Activated naive CD8-positive, alpha-beta T cell (primary cell): ENCODE data around the gene PTPN5.

ENCODE experiments used
- H3K27ac Mint-ChIP-seq: one replicate; pipeline ENCODE4 v1.8.0; 2021; ENCODE audit warnings: mixed read lengths
- H3K27me3 Mint-ChIP-seq: one replicate; pipeline ENCODE4 v1.8.0; 2021; ENCODE audit warnings: mixed read lengths
- H3K36me3 Mint-ChIP-seq: one replicate; pipeline ENCODE4 v1.8.0; 2021; ENCODE audit warnings: mixed read lengths
- H3K4me1 Mint-ChIP-seq: one replicate; pipeline ENCODE4 v1.8.0; 2021; ENCODE audit warnings: low read depth, mixed read lengths
- H3K4me3 Mint-ChIP-seq: one replicate; pipeline ENCODE4 v1.8.0; 2021; ENCODE audit warnings: mild to moderate bottlenecking, mixed read lengths
- H3K9me3 Mint-ChIP-seq: one replicate; pipeline ENCODE4 v1.8.0; 2021; ENCODE audit warnings: low read depth, mixed read lengths

PTPN5 gene

DNA sequence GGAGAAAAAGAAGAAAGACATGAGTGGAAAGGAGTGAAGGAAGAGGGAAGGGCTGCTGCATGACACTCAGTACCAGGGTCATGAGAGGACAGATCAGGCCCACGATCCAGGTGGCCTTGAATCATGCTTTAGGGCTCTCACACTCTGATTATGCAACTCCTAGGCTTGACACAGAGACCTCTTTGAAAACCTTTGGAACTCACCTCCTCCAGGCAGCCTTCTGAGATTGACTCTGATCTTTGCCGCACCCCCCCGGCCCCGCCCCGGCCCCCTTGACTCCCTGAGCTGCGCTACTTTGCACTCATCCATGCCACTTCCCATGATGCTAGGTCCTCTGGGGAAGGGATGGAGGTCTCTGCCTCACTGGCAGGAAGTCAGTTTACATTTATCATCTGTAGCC, 10.7 kb downstream of the PTPN5 start:
- H3K27me3 Mint-ChIP-seq = peaks cover 3% of the 10 kb centered on the region
- H3K9me3 Mint-ChIP-seq = peaks cover 5% of the 10 kb centered on the region
- no peak overlapping the region for H3K4me3 Mint-ChIP-seq

DNA sequence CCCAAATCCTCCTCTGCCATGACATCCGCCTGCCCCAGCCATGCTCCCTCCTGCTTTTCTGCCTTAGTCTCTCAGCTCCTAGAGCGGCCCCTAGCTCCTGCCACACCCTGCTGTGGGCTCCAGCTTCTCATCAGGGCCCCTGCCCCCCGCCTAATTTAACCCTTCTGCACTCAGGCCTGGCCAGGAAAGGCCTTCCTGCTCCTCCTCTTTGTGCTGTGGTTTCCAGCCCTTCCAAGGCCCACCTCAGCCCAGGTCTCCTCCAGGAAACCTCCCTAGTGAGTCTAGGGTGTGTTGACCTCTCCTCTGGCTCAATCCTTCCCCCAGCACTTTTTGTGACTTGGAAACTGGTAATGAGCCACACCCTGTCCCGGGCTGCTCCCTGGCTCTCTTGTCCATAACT, 11.3 kb downstream of the PTPN5 start:
- Mint-ChIP-seq H3K27ac (no peak overlapping the region), H3K4me1 (peaks cover 9% of the 10 kb centered on the region), H3K27me3 (peaks cover 3% of the 10 kb centered on the region), H3K9me3 (peaks cover 5% of the 10 kb centered on the region), H3K36me3 (no peaks in the 10 kb centered on the region), H3K4me3 (no peak overlapping the region)

More for the DNA sequence above, 10.7 kb downstream of the PTPN5 start:
- H3K36me3 Mint-ChIP-seq = no peaks in the 10 kb centered on the region
- H3K27ac Mint-ChIP-seq = no peak overlapping the region
- H3K4me1 Mint-ChIP-seq = peaks cover 9% of the 10 kb centered on the region

DNA sequence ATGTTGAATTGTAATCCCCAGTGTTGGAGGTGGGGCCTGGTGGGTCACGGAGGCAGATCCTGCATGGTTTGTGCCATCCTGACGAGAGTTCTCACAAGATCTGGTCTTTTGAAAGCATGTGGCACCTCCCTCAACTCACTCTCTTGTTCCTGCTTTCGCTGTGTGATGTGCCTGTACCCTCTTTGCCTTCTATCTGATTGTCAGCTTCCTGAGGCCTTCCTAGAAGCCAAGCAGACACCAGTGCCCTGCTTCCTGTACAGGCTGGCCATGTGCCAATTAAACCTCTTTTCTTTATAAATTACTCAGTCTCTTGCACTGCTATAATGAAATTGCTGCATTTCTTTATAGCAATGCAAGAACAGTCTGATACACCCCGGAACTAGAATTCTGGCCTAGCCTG, 13.1 kb downstream of the PTPN5 start:
- H3K27ac Mint-ChIP-seq = peak overlapping the region; percentile 5
- H3K36me3 Mint-ChIP-seq = no peaks in the 10 kb centered on the region
- no peak overlapping the region for H3K4me3 Mint-ChIP-seq
- peaks cover 5% of the 10 kb centered on the region for H3K9me3 Mint-ChIP-seq
- H3K27me3 Mint-ChIP-seq = no peaks in the 10 kb centered on the region
- H3K4me1 Mint-ChIP-seq = peaks cover 9% of the 10 kb centered on the region

DNA sequence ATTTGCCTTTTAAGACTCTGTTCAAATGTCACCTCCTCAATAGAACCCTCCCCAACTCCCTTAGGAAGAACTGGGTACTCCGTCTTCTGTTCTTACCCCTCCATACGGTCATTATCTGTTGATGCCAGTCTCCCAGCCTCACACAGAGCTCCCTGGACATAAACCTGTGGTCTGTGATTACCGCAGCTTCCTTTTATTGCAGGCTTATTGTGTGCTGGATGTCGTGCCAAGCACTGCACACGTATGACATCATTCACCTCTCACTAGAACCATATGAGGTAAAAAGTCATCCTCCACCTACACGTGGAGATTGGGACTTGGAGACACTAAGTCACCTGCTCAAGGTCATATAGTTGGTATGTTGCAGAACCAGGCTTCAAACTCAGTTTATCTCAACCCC, 15.3 kb downstream of the PTPN5 start:
- H3K4me3 Mint-ChIP-seq = no peak overlapping the region
- peaks cover 5% of the 10 kb centered on the region for H3K9me3 Mint-ChIP-seq
- H3K36me3 Mint-ChIP-seq = no peaks in the 10 kb centered on the region
- peaks cover 5% of the 10 kb centered on the region for H3K27me3 Mint-ChIP-seq
- peaks cover 9% of the 10 kb centered on the region for H3K4me1 Mint-ChIP-seq
- H3K27ac Mint-ChIP-seq = no peak overlapping the region

DNA sequence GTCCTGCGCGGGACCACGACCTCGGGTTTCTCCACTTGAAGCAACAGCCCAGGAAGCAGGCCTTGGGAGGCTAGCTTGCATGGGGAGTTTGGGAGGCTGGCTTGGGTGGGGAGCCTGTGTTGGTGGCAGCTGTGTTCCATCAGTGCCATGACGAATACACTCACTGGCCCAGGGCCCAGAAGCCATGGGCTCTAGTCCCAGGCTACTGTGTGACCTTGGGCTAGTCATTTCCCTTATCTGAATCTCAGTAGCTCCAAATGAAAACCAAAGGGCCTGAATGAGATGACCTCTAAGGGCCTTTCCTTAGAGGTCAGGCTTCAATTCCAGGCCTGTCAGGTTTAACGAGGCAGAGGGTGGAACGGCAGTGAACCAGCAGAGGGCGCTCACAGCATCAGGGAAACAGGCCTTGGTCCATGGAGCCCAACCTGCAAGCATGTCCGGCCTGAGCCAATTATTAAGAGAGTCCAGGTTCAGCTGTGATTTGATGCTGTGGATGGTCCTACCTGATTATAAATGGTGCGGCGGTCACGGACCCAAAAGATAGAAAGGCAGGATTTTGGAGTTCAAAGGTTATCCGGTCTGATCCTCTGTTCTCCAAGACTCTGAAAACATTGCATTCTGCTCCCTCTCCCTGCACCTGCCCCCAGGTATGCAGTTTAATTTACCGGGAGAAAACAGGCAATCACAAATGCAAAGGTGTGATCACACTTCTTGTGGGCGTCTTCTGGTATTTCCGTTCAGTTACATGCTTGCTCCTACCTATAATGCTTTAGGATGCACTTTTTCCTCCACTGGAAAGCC, 15.9 kb downstream of the PTPN5 start:
- Mint-ChIP-seq H3K9me3 (peaks cover 5% of the 10 kb centered on the region), H3K36me3 (no peaks in the 10 kb centered on the region), H3K4me1 (peaks cover 9% of the 10 kb centered on the region), H3K27me3 (peaks cover 8% of the 10 kb centered on the region), H3K4me3 (no peak overlapping the region), H3K27ac (no peak overlapping the region)

DNA sequence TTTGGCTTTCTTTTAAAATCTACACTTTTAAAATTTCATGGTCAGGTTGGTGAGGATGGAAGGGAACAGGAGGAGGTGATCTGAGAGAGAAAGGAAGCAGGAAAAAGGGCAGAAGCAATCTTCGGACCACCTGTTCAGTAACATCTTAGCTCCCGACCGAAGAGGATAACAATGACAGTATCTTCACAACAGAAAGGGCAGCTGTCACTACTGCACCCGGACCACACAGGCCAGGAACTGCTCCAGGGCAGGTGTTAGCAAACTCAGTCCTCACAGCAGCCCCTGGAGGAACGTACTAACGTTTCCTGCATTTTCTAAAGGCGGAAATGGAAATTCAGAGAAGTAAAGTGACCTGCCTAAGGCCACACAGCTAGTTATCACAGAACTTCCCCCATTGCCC, 16.8 kb downstream of the PTPN5 start:
- peaks cover 2% of the 10 kb centered on the region for H3K36me3 Mint-ChIP-seq

DNA sequence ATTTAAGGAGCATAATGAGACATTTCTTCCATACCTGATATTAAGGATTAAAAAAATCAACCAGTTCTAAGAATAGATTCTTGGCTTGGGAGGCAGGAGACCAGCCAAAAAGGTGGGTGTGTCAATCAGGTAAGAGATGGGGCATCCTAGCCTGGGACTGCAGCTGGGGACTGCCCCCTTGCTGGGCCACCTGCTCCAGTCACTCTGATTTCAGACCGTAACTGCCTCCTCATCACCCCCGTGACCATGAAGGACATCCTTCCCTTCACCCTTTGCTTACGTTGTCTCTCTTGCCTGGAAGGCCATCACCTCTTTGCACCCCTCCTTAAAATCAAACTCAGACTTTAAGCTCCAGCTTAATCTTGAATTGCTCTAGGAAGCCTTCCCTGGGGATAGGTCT, 17.9 kb downstream of the PTPN5 start:
- peaks cover 4% of the 10 kb centered on the region for H3K9me3 Mint-ChIP-seq
- peaks cover 2% of the 10 kb centered on the region for H3K36me3 Mint-ChIP-seq
- no peak overlapping the region for H3K27ac Mint-ChIP-seq
- H3K4me3 Mint-ChIP-seq = no peak overlapping the region
- peaks cover 10% of the 10 kb centered on the region for H3K27me3 Mint-ChIP-seq
- H3K4me1 Mint-ChIP-seq = peaks cover 7% of the 10 kb centered on the region

More for the DNA sequence above, 16.8 kb downstream of the PTPN5 start:
- H3K27me3 Mint-ChIP-seq = peaks cover 10% of the 10 kb centered on the region
- H3K27ac Mint-ChIP-seq = no peak overlapping the region
- peaks cover 5% of the 10 kb centered on the region for H3K9me3 Mint-ChIP-seq
- peaks cover 9% of the 10 kb centered on the region for H3K4me1 Mint-ChIP-seq
- no peak overlapping the region for H3K4me3 Mint-ChIP-seq

DNA sequence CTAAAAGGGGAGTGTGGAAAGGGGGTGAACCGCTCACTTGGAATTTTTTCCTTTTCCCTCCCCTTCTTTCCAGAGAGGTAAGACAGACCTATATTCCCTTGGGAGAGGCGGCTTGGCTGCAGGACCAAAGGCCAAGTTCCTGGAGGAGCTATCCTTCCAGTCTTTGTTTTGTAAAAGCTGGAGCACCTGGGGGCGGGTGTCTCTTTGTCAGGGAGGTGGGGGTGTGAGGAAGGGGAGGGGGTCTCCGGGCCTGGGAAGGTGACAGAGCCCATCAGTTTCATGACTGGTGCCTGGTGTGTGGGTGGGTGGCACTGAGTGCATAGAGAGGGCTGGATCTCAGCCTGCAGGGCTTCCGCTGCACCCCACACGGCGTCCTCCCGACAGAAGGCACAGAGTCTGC, 18.5 kb downstream of the PTPN5 start:
- Mint-ChIP-seq H3K27me3 (peaks cover 10% of the 10 kb centered on the region), H3K27ac (no peak overlapping the region), H3K36me3 (peaks cover 2% of the 10 kb centered on the region), H3K4me1 (peaks cover 5% of the 10 kb centered on the region), H3K4me3 (no peak overlapping the region), H3K9me3 (no peaks in the 10 kb centered on the region)

DNA sequence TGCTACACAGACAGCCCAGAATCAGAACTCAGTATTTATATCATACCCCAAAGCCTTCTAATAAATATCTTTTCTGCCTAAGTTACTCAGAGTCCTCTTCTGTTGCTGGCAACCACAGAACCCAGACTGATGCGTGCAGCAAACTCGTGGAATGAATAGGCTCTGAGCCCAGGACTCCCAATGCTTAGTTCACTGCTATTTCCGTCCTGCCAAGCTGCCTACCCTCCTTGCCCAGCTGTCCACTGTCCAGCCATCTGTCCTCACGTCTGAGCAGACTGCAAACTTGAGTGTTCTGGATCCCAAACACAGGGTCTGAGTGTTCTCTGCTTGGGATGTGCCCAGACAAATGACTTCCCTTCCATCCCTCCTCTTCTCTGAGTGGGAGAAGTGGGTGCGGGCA, 19.4 kb downstream of the PTPN5 start:
- Mint-ChIP-seq H3K27me3 (peaks cover 10% of the 10 kb centered on the region), H3K27ac (no peak overlapping the region), H3K4me1 (peaks cover 3% of the 10 kb centered on the region), H3K4me3 (no peak overlapping the region), H3K9me3 (no peaks in the 10 kb centered on the region), H3K36me3 (peaks cover 2% of the 10 kb centered on the region)

DNA sequence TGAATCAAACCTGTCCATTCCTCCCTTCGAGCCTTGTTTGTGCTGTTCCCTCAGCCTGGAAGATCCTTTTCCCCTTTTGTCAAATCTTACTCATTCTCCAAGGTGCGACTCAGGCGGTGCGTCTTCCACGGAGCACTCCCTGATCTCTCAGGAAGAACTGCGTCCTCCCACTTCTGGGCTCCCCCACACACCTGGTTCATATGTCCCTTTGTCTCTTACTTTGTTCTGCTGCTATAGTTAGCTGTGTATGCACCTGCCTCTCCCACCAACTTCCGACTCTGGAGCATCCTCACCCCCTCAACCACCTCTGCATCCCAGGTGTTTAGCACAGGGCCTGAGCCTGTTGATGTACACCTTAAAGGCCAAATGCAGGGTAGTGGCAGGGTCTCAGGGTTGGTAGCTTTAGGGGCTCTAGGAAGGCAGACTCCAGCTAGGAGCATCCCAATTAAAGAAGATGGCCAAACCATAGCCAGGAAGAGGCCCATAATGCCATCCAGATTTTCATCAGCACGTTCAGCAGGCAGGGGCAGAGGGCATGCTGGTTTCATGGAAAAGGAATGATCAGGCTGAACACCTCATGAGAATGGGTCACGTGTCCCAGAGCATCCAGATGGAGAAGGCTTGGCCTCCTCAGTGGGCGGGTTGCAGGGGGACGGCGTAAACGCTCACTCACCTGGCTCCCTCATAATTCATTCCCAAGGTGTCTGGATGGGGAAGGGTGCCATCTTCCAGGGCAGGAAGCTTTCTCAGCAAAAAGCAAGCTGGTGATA, 20.1 kb downstream of the PTPN5 start:
- Mint-ChIP-seq H3K27ac (no peak overlapping the region), H3K36me3 (peaks cover 2% of the 10 kb centered on the region), H3K27me3 (peaks cover 10% of the 10 kb centered on the region), H3K4me1 (peaks cover 3% of the 10 kb centered on the region), H3K4me3 (no peak overlapping the region), H3K9me3 (no peaks in the 10 kb centered on the region)

DNA sequence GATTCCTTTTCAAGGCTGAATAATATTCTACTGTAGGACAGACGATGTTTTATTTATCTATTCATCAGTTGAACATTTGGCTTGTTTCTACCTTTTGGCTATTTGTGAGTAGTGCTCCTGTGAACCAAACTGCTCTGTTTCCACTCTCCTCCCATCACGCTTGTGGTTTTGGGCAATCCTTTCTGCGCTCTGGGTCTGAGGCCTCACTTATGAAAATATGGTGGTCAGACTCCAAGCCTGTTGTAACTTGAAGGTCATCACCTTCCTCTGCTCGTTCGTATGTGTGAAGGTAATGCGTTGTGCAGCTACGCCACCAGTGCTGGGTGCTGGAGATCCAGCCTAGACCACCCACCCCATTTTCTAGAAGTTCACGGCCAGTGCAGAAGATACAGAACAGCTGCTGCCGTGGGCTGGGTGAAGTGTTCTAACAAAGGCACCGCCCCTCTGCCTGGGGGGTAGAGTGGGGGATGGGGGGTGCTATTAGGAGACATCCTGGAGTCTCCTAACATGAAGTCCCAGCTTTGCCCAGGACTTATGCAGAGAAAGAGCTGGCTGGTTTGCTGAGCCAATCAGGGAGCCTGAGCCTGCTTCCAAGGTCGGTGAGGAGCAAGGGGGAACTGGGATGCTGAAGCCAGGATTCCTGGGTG, 21.0 kb downstream of the PTPN5 start:
- Mint-ChIP-seq H3K9me3 (no peaks in the 10 kb centered on the region), H3K4me3 (no peak overlapping the region), H3K27me3 (peaks cover 12% of the 10 kb centered on the region), H3K27ac (no peak overlapping the region), H3K4me1 (peaks cover 3% of the 10 kb centered on the region), H3K36me3 (peaks cover 2% of the 10 kb centered on the region)

DNA sequence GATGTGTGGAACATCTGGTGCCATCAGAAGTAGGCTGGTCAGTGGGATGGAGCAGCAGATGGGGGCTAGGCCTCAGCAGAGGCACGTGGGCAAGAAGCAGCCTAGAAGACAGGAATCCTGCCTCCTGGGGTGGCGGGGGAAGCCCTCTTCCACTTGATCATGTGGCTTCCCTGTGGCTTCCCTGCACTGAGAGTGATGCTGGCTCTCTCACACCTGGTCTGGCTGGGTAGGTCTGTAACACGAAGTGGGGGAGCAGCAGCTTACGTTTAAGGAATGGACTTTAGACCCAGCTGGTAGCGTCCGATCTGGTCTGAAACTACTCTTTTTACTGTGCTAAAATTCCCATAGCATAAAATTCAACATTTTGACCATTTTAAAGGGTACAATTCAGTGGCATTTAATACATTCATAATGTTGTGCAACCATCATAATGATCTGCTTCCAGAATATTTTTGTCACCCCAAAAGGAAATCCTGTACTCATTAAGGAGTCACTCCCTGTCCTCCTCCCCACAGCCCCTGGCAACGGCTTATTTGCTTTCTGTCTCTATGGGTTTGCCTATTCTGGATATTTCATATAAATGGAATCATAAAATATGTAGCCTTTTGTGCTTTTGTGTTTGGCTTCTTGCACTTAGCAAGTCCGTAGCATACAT, 21.7 kb downstream of the PTPN5 start:
- Mint-ChIP-seq H3K4me3 (no peak overlapping the region), H3K36me3 (peaks cover 2% of the 10 kb centered on the region), H3K27me3 (peaks cover 12% of the 10 kb centered on the region), H3K9me3 (no peaks in the 10 kb centered on the region), H3K27ac (no peak overlapping the region), H3K4me1 (peaks cover 3% of the 10 kb centered on the region)

DNA sequence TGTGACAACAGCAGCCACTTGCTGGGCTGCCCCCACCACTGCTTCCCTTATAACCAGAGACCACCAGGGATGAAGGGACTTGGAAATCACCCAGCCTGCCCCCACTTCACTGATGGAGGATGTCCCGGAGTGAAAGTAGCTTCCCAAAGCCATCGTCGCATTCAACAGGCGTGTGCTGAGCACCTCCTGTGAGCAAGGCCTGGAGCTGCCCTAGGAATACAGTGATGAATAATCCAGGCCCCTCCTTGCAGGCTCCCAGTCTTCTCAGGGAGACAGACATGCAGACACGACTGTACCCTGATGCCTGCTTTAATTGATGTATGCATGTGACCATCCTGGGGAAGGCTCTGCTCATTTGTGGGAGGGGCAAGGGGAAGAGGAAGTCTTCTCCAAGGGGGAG, 22.6 kb downstream of the PTPN5 start:
- no peak overlapping the region for H3K27ac Mint-ChIP-seq
- H3K9me3 Mint-ChIP-seq = no peaks in the 10 kb centered on the region
- peaks cover 2% of the 10 kb centered on the region for H3K36me3 Mint-ChIP-seq
- peaks cover 8% of the 10 kb centered on the region for H3K4me1 Mint-ChIP-seq
- peaks cover 12% of the 10 kb centered on the region for H3K27me3 Mint-ChIP-seq
- H3K4me3 Mint-ChIP-seq = no peak overlapping the region

DNA sequence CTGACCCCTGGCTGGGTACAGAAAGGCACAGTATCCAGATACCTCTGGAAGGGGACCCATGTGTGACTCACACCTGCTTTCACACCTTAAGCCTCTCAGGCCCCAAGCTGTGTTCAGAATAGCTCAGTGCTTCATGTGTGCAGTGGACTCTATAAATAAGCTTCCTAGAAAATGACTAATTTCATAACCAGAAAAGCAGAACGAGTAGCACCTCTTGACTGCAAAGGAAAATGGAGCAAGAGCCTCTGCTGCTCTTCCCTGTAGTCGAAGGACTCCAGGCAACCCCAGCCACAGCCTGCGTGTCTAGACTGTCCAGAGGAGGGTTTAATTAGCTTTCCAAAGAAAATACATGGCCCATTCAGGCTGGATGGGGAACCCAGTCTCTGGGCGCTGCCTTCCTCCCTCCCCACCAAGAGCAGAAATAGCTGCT, 23.1 kb downstream of the PTPN5 start:
- peaks cover 2% of the 10 kb centered on the region for H3K36me3 Mint-ChIP-seq
- peaks cover 11% of the 10 kb centered on the region for H3K4me1 Mint-ChIP-seq
- no peak overlapping the region for H3K4me3 Mint-ChIP-seq
- no peaks in the 10 kb centered on the region for H3K9me3 Mint-ChIP-seq
- H3K27me3 Mint-ChIP-seq = peaks cover 12% of the 10 kb centered on the region
- H3K27ac Mint-ChIP-seq = no peak overlapping the region

DNA sequence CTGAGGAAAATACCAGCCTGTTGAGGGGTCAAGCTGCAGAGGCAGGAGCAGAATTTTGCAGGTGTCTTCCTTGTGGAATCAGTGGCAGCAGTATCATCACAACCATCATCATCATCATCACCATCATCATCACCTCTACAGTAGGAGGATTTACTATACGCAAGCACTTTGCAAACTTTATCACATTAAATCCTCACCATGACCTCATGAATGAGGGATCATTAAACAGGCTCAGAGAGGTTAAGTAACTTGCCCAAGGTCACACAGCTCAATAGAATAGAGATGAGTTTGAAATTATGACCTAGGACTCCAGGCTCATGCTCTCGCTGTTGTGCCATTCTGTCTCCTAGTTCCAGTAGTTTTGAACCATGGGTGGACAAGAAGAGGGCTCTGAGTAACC, 25.6 kb downstream of the PTPN5 start:
- peaks cover 5% of the 10 kb centered on the region for H3K27me3 Mint-ChIP-seq
- no peak overlapping the region for H3K4me3 Mint-ChIP-seq
- no peaks in the 10 kb centered on the region for H3K9me3 Mint-ChIP-seq
- peaks cover 11% of the 10 kb centered on the region for H3K4me1 Mint-ChIP-seq
- peaks cover 2% of the 10 kb centered on the region for H3K36me3 Mint-ChIP-seq
- H3K27ac Mint-ChIP-seq = no peak overlapping the region
